Measurements from ENCODE around the gene DAGLA. TPM values are rescaled to one million over a fixed set of nuclear protein-coding genes. Genes with fewer than 3 reads are reported as not detected.
"Not testable (repeated sequence)": the region's sequence is repeated elsewhere in the genome, so short reads cannot be mapped to it uniquely, and the experiment has no call there.

The DAGLA gene, protein sequence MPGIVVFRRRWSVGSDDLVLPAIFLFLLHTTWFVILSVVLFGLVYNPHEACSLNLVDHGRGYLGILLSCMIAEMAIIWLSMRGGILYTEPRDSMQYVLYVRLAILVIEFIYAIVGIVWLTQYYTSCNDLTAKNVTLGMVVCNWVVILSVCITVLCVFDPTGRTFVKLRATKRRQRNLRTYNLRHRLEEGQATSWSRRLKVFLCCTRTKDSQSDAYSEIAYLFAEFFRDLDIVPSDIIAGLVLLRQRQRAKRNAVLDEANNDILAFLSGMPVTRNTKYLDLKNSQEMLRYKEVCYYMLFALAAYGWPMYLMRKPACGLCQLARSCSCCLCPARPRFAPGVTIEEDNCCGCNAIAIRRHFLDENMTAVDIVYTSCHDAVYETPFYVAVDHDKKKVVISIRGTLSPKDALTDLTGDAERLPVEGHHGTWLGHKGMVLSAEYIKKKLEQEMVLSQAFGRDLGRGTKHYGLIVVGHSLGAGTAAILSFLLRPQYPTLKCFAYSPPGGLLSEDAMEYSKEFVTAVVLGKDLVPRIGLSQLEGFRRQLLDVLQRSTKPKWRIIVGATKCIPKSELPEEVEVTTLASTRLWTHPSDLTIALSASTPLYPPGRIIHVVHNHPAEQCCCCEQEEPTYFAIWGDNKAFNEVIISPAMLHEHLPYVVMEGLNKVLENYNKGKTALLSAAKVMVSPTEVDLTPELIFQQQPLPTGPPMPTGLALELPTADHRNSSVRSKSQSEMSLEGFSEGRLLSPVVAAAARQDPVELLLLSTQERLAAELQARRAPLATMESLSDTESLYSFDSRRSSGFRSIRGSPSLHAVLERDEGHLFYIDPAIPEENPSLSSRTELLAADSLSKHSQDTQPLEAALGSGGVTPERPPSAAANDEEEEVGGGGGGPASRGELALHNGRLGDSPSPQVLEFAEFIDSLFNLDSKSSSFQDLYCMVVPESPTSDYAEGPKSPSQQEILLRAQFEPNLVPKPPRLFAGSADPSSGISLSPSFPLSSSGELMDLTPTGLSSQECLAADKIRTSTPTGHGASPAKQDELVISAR
- 0.54 TPM for total RNA-seq

DNA sequence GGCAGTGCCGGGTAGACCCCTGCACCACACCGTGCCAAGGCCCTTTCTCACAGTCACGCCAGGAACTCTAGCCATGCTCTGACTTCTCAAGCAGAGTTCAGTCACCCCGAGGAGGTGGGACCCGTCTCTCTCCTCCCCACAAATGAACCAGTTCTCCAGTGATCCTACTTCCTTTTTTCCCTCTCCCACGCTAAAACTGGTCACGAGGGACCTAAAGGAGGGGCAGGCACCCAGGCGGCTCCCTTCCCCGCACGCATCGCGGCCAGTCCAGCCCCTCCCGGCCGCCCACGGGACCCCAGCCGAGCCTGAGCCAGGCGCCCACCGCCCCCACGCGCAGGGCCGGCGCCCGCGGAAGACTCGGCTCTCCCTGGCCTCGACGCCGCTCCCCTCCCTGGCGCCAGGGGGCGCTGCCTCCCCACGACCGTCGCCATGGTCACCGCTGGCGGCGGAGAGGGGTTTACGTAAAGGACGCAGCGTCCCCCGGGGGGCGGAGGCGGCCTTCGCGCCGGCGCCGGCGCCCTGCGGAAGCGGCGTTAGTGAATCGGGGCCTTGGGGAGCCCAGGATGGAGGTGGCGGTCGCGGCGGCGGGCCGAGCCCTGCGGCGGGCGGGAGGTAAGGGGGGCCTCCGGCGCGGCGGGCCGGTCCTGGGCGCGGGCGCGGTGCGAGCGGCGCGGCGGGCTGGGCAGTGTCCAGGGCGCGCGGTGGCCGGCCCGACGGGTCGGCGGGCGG is at the start of gene DAGLA:
Gene DAGLA, plus strand, starts transcription at position 499 of the 729 bp plus-strand sequence. CDS start 39,765 bp downstream, outside the sequence.
- DNase-seq (ENCODE audit: low read depth in 2 of 3, low spot score in 2 of 3) = peak; percentile 67 to 82 (median 74)

- DNase-seq (ENCODE audit: low read depth in 2 of 3, low spot score in 2 of 3) = no peak
Observed at GRCh38 chr11:61632096-61632495, 48.1 kb upstream of the DAGLA start.

GRCh38 chr11:61635304-61635703 is 44.9 kb upstream of the DAGLA start:
- DNase-seq (ENCODE audit: low read depth in 2 of 3, low spot score in 2 of 3) = no peak

DNA sequence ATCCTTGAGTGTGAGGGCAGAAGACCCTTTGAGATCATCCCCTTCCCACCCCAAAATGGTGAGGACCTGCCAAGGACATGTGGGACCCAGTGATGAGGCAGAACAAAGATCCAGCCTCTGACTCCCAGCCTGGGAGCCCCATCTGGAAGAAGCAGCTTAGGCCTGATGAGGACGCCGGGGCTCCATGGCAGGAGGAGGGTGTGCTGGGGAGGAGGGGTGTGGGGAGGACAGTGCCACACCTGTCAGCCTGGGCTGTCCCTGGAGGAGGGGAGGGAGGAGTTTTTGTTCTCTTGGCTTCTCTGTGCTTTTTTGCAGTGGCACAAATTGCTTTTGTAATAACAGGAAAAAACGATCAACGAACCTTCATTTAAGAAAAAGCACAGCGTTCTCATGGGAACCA is 44.4 kb upstream of the DAGLA start:
- no peak for DNase-seq (ENCODE audit: low read depth in 2 of 3, low spot score in 2 of 3)

DNA sequence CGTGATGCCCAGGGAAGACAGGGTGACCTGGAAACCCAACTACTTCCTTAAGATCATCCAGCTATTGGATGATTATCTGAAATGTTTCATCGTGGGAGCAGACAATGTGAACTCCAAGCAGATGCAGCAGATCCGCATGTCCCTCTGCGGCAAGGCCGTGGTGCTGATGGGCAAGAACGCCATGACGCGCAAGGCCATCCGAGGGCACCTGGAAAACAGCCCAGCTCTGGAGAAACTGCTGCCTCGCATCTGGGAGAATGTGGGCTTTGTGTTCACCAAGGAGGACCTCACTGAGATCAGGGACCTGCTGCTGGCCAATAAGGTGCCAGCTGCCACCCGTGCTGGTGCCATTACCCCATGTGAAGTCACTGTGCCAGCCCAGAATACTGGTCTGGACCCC is 43.5 kb upstream of the DAGLA start:
- no peak for DNase-seq (ENCODE audit: low read depth in 2 of 3, low spot score in 2 of 3)

- no peak for DNase-seq (ENCODE audit: low read depth in 2 of 3, low spot score in 2 of 3)
Observed at GRCh38 chr11:61637277-61637676, 42.9 kb upstream of the DAGLA start.

- no peak for DNase-seq (ENCODE audit: low read depth in 2 of 3, low spot score in 2 of 3)
Observed at GRCh38 chr11:61639816-61640443, 40.3 kb upstream of the DAGLA start.

GRCh38 chr11:61642162-61642561 is 38.0 kb upstream of the DAGLA start:
- DNase-seq (ENCODE audit: low read depth in 2 of 3, low spot score in 2 of 3) = no peak

DNA sequence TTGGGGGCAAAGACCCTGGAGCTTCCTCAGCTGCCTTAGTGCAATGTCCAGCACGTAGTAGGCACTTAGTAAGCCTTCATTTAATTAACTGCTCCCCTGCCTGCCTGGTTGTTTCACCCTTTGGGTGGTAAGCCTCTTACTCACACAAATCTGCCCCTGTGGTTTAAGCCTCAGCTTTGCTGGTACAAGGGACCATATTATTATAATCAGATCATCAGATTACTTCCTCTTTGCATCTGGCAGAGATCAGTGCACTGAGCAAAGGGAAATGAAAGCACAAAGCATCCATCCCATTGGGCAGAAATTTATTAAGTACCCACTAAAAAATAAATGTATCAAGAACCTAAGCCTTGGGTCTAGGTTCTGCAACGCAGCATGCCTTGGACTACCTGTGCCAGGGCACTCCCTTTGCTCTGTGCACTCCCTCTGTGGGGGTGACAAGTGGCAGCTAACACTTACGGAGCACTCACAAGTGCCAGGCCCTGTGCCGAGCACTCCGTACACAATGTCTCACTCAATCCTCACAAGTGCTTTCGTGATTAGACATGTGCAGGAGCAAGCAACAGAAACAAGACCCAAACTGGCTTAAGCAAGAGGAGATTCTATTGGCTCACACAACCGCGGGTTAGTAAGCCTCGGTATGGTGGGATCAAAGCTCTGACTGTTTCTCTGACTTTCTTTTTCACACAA is 34.9 kb upstream of the DAGLA start:
- peak in 2 of 3 donors; percentile 18 to 64 for DNase-seq (ENCODE audit: low read depth in 2 of 3, low spot score in 2 of 3)

GRCh38 chr11:61647529-61647928 is 32.7 kb upstream of the DAGLA start:
- no peak for DNase-seq (ENCODE audit: low read depth in 2 of 3, low spot score in 2 of 3)

- DNase-seq (ENCODE audit: low read depth in 2 of 3, low spot score in 2 of 3) = no peak
Observed at GRCh38 chr11:61650781-61651571, 29.2 kb upstream of the DAGLA start.

GRCh38 chr11:61652135-61652534 is 28.1 kb upstream of the DAGLA start:
- no peak for DNase-seq (ENCODE audit: low read depth in 2 of 3, low spot score in 2 of 3)

DNA sequence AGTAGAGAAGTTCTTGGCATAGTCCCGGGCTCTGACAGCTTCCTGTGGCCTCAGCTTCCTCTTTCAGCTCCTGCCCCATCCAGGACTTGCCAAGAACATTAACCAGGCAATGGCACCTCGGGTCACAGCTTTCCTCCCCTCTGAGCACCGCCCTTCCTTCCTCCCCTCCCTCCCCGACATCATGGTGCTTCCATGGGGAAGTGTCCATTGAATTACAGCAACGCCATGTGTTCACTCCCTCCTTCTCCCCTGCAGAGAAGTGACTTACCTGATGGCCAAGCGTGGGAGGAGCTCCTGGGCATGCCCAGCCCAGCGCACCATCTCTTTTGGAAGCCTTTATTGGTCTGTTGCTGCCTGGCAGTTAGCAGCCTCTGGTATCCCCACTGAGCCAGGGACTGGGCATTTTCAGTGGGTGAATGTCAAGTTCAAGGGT is 25.8 kb upstream of the DAGLA start:
- DNase-seq (ENCODE audit: low read depth in 2 of 3, low spot score in 2 of 3) = peak in 2 of 3 donors; percentile 22 to 70

DNA sequence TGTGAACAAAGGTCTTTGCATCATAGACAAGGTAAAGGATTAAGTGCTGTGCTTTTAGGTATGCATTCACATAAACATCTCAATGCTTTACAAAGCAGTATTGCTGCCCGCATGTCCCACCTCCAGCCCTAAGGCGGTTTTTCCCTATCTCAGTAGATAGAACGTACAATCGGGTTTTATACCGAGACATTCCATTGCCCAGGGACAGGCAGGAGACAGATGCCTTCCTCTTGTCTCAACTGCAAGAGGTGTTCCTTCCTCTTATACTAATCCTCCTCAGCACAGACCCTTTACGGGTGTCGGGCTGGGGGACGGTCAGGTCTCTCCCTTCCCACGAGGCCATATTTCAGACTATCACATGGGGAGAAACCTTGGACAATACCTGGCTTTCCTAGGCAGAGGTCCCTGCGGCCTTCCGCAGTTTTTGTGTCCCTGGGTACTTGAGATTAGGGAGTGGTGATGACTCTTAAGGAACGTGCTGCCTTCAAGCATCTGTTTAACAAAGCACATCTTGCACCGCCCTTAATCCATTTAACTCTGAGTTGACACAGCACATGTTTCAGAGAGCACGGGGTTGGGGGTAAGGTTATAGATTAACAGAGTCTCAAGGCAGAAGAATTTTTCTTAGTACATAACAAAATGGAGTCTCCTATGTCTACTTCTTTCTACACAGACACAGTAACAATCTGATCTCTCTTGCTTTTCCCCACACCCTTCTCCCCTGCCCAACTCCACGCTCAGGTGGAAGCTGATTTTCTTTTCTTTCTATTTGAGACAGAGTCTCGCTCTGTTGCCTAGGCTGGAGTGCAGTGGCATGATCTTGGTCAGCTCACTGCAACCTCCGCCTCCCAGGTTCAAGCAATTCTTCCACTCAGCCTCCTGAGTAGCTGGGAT is 24.7 kb upstream of the DAGLA start:
- not testable (repeated sequence) for DNase-seq (ENCODE audit: low read depth in 2 of 3, low spot score in 2 of 3)

DNA sequence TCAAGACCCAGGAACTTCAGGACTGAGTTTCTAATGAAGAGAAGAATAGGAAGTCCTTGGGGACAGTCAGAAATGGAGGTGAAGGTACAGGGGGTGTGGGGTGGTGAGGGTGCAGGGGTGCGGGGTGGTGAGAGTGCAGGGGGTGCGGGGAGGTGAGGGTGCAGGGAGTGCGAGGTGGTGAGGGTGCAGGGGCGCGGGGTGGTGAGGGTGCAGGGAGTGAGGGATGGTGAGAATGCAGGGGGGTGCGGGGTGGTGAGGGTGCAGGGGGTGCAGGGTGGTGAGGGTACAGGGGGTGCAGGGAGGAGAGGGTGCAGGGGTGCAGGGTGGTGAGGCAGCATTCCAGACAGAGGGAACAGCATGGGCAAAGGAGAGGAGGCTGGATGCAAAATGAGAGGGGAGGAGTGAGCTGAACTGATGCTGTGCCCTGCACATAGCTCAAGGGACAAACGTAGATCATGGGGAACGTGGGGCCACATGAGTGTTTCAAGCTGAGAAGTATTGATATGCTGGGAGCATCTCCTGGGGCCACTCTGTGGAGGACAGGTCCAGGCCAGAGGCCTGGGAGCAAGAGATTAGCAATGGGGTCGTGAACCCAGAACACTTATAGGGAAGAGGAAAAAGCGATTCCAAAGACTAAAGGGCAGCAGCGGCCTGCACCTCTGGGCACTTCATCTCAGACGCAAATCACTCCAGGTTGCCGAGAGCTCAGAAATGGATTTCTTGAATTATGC is 23.7 kb upstream of the DAGLA start:
- no peak for DNase-seq (ENCODE audit: low read depth in 2 of 3, low spot score in 2 of 3)

DNA sequence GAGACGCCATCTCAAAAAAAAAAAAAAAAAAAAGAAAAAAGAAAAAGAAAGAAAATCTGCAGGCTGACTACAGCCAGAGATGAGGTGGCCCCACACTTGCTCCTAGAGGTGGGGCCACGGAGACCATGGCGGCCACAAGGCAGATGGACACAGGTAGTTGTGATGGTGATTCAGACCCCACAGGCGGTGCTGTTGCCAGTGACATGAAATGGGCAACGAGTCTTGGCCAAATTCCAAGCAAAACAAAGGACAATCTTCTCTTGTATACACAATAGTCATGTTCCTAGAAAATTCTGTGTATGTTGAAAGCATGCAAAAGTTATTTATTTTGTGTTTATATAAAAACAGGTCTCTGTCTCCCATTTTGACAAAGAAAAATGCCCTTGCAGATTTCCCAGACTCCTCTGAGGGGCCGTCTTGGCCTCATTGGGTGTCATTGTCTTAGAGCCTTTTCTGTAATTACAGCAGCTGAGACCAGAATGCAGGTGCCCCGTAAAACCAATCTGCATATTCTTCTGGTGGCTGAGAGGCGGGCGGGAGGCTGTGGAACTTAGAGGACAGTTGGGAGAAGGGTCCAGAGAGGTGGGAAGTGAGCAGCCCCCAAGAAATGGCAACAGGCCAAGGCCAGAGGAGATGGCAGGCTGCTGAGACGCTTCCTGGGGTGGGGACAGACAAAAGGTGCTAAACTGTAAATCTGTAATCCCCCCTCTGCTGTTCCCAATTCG is 22.5 kb upstream of the DAGLA start:
- no peak for DNase-seq (ENCODE audit: low read depth in 2 of 3, low spot score in 2 of 3)
